Breast epithelium (tissue), 3 donors: ENCODE measurements around the gene PDE1C.

Source experiments
- CTCF ChIP-seq, 3 donors: fragments of 450-650 bp; IDR thresholded peaks; one replicate each; pipeline ENCODE4 v1.5.1; 2016 to 2017; ENCODE audit warnings: antibody characterized with exemption in 3 of 3, mild to moderate bottlenecking in 3 of 3, moderate library complexity in 3 of 3
- POLR2A ChIP-seq: fragments of 450-650 bp; IDR thresholded peaks from one replicate; pipeline ENCODE4 v1.6.1; 2016; ENCODE audit warnings: antibody characterized with exemption, mild to moderate bottlenecking, moderate library complexity

DNA sequence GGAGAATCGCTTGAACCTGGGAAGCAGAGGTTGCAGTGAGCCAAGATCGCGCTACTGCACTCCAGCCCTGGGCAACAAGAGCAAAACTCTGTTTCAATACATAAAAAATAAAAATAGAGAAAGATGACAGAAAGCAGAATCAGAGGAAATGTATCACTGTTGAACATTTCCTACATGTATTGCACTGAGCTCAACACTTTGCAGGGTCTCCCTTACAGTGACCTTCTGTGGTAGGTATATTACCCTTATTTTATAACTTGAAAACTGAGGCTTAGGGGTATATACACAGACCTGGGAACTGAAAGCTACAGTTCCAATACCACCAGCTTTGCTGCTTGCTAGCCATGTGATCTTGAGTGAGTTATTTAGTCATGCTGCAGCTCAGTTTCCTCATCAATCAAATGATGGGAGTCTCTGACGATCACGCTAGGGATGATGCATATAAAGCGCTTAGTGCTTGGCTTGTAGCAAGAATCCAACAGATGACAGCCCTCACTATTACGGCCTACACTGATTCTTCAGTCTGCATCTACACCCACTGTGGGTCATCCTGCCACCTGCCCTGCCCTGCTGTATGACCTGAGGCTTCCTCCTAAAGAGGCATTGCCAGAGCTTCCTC lies 99.0 kb downstream of the PDE1C start:
- TF ChIP-seq CTCF (IDR thresholded peaks at IDR 0.05): no peak
- TF ChIP-seq POLR2A: no peak
